AG04450 (cell line): ENCODE measurements around the gene HMHB1. TPM values are rescaled to one million over a fixed set of nuclear protein-coding genes. Genes with fewer than 3 reads are reported as not detected.

Experiments used
- CTCF ChIA-PET: fragments of 300-600, 350-600 bp; formaldehyde crosslinking; extraction: SDS; loops from one replicate; lab custom pipeline; 2022; ENCODE audit warnings: antibody characterized with exemption, inconsistent platforms; lab: Charles Lee
- POLR2A ChIA-PET: fragments of 350-600 bp; formaldehyde crosslinking; extraction: SDS; loops from one replicate; lab custom pipeline; 2021; ENCODE audit warnings: antibody characterized with exemption, inconsistent platforms; lab: Yijun Ruan, JAX
- DNase-seq: peaks from one replicate; pipeline ENCODE4 v3.0.0-alpha.2; 2011; ENCODE audit warnings: low read depth, low spot score
- H3K27ac ChIP-seq: one replicate; pipeline ENCODE4 v1.5.1; 2012; ENCODE audit warnings: low read depth, low read length, control low read depth
- H3K27me3 ChIP-seq: one replicate; pipeline ENCODE4 v1.6.0; 2012; ENCODE audit warnings: low read length; ENCODE audit not compliant: control insufficient read depth, insufficient read depth
- H3K4me3 ChIP-seq: 2 replicates; pipeline ENCODE4 v1.5.1; 2011; ENCODE audit warnings: mild to moderate bottlenecking, low read depth, low read length, control low read depth
- H3K9me3 ChIP-seq: 2 replicates; pipeline ENCODE4 v1.5.1; 2012; ENCODE audit warnings: low read length; ENCODE audit not compliant: control insufficient read depth, insufficient read depth
- CTCF ChIP-seq: IDR thresholded peaks from 2 replicates; pipeline ENCODE4 v1.5.1; 2011; ENCODE audit warnings: low read depth, low read length, control low read depth, inconsistent platforms
- polyA plus RNA-seq: library from polyadenylated mRNA; depleted of rRNA; stranded (reverse); fragments of >200 nt; gene quantifications from 2 replicates; pipeline ENCODE4 v1.2.3, GENCODE V29; 2011

HMHB1 gene
- polyA plus RNA-seq, 1 experiment: not detected

DNA sequence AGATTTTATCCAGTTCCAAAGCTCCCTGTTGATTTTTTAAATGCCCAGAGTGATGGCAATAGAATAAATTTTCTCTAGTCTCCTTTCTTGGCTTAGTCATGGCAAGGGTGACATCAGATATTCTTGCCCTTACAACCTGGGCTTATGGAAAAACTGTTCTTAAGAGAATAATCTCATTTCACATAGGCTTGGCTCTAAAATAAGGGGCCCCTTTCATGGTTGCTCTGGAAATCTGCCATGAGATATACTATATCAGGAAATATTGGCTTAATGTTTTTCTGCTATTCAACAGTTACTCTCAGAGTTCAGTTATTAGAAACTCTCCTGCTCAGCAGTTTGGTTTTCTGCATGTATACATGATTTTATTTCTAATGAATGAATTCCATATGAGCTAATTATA is 7.8 kb downstream of the HMHB1 start:
- ChIA-PET POLR2A (no interaction called here), CTCF (no interaction called here)
- H3K27me3 ChIP-seq: no peaks in the 10 kb centered on the region
- H3K4me3 ChIP-seq: no peak overlapping the region
- no peak for DNase-seq
- no peaks in the 10 kb centered on the region for H3K9me3 ChIP-seq
- H3K27ac ChIP-seq: no peak overlapping the region
- TF ChIP-seq CTCF: no peak

DNA sequence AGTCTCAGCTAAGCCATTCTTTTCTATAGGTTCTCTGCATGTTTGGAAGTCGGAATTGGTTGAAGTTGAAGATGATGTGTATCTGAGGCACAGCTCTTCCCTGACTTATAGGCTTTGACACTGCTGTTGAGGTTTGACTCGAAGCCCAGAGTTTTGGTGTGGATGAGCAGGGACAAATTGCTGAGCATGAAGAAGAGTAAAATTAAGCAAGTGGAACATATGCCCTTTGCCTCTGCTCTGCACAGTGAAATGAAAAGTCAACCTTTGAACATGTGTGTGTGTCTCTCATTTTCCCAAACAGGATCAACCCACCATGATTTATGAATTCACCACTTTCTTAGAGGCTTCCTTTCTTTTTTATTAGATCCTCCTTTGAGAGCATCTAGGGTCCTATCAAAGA is 8.5 kb downstream of the HMHB1 start:
- H3K9me3 ChIP-seq: no peaks in the 10 kb centered on the region
- CTCF ChIA-PET: interaction anchor here (0.7 kb wide), 1 partner anchor 906 kb away, joined by 3 read pairs; no protein-coding TSS in a partner anchor
- no peak overlapping the region for H3K27ac ChIP-seq
- POLR2A ChIA-PET: no interaction called here
- no peaks in the 10 kb centered on the region for H3K27me3 ChIP-seq
- TF ChIP-seq CTCF: no peak
- no peak overlapping the region for H3K4me3 ChIP-seq
- no peak for DNase-seq

DNA sequence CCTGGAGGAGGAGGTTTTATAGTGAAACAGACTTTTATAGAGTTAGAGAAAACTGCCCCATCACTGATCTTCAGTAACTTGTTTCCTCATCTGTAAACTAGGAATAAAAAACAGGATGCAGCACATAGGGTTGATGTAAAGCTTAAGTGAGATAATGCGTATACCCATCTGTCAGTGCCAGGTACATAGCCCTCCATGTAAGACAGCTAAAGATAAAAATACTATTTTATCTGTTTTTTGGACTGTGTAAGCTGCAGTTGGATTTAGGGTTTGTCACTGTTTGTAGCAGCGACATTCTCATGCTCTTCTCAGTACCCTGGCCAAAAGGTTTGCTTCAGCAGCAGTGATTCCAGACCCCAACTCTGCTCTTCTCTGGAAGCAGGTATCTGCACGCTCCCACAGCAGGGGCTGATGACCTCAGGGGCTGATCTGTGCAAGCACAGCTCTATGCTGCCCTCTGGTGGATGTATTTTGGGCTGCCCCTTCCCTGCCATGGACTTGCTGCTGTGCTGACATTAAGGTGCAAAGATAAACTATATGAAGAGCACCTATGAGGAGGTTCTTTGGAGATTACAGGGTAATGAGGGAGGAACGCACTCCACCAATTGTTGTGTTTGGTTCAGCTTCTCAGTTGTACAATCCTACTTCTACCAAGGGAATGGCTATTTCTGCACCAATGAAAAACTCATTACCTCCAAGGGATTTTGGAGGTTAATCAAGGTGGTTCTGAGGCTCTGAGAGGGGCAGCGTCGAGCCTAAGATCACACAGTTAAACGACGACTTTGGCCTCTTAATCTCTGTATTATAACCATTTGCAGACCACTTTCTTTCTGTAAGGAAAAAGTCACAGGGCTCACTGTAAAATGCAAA is 13.1 kb downstream of the HMHB1 start:
- no peak overlapping the region for H3K4me3 ChIP-seq
- no peaks in the 10 kb centered on the region for H3K9me3 ChIP-seq
- CTCF ChIA-PET: interaction anchor here (0.5 to 2.5 kb wide), 30 partner anchors 9 to 903 kb away, joined by 3 to 13 read pairs (median 3); partner anchors contain the start of gene NR3C1
- no peak overlapping the region for H3K27ac ChIP-seq
- TF ChIP-seq CTCF: peak; percentile 99
- POLR2A ChIA-PET: interaction anchor here (1.5 to 1.6 kb wide), 2 partner anchors 345 to 421 kb away, joined by 3 to 4 read pairs; partner anchors contain the start of genes KCTD16, NR3C1 and YIPF5
- H3K27me3 ChIP-seq: no peaks in the 10 kb centered on the region
- peak; percentile 45 for DNase-seq

DNA sequence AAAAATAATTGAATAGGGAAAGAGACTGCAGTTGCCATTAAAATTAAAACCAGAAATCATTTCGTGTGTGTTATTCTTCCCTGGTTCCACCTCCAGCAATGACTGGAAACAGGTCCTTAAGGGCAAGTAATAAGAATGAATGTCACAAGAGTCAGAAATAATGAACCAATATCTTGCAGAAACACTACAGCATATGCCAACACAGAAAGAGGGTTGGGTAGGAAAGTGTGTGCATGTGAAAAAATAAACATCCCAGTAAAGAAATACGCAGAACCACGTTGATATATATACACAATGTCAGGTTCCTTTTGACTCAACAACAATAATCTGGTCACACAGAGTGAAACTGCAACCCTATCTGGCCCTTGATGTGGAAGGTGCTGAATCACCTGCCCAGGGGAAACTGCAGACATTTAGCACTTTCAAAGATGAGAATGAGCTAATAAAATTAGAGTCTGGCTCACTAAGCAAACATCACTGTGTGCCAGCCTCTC is 15.0 kb downstream of the HMHB1 start:
- H3K9me3 ChIP-seq: no peaks in the 10 kb centered on the region
- no peak for DNase-seq
- CTCF ChIA-PET: interaction anchor here (1.2 to 1.4 kb wide), 2 partner anchors 141 to 422 kb away, joined by 4 to 10 read pairs; no protein-coding TSS in a partner anchor
- no peak overlapping the region for H3K4me3 ChIP-seq
- H3K27me3 ChIP-seq: no peaks in the 10 kb centered on the region
- H3K27ac ChIP-seq: no peak overlapping the region
- no peak for TF ChIP-seq CTCF
- POLR2A ChIA-PET: no interaction called here

- POLR2A ChIA-PET: no interaction called here
- DNase-seq: no peak
- CTCF ChIA-PET: interaction anchor here (1.0 to 1.1 kb wide), 2 partner anchors 314 to 425 kb away, joined by 5 to 6 read pairs; partner anchors contain the start of gene NR3C1
- Histone ChIP-seq H3K27ac (no peak overlapping the region), H3K9me3 (no peaks in the 10 kb centered on the region), H3K4me3 (no peak overlapping the region), H3K27me3 (no peaks in the 10 kb centered on the region)
- TF ChIP-seq CTCF: no peak
Observed at GRCh38 chr5:143828710-143829109, 16.7 kb downstream of the HMHB1 start.
